Measurements from ENCODE around the gene EVI5.
A peak's percentile ranks its signal among the peaks of the same experiment; 100 is the strongest.

Gene EVI5

GRCh38 chr1:92817986-92818764, 33.3 kb upstream of the EVI5 start:
- DNase-seq (ENCODE audit: insufficient read length) (no peak), FAIRE-seq (peak; percentile 78)
- no peak for TF ChIP-seq TAF1 (IDR thresholded peaks at IDR 0.05; ENCODE audit: borderline replicate concordance, low read depth, low read length)
- no peak for TF ChIP-seq POLR2AphosphoS5 (IDR thresholded peaks at IDR 0.05; ENCODE audit: low read depth, low read length)
- no peak for TF ChIP-seq POLR2A (IDR thresholded peaks at IDR 0.05; ENCODE audit: low read depth, low read length)

GRCh38 chr1:92817137-92817697, 32.3 kb upstream of the EVI5 start:
- FAIRE-seq (no peak), DNase-seq (ENCODE audit: insufficient read length) (no peak)
- TF ChIP-seq POLR2AphosphoS5 (IDR thresholded peaks at IDR 0.05; ENCODE audit: low read depth, low read length) = no peak
- no peak for TF ChIP-seq POLR2A (IDR thresholded peaks at IDR 0.05; ENCODE audit: low read depth, low read length)
- no peak for TF ChIP-seq TAF1 (IDR thresholded peaks at IDR 0.05; ENCODE audit: borderline replicate concordance, low read depth, low read length)

- no peak for TF ChIP-seq POLR2AphosphoS5 (IDR thresholded peaks at IDR 0.05; ENCODE audit: low read depth, low read length)
- no peak for DNase-seq (ENCODE audit: insufficient read length)
- FAIRE-seq = no peak
Observed at GRCh38 chr1:92816732-92817131, 31.8 kb upstream of the EVI5 start.

- DNase-seq (ENCODE audit: insufficient read length) (no peak), FAIRE-seq (no peak)
- TF ChIP-seq TAF1 (IDR thresholded peaks at IDR 0.05; ENCODE audit: borderline replicate concordance, low read depth, low read length) = no peak
- no peak for TF ChIP-seq POLR2A (IDR thresholded peaks at IDR 0.05; ENCODE audit: low read depth, low read length)
- TF ChIP-seq POLR2AphosphoS5 (IDR thresholded peaks at IDR 0.05; ENCODE audit: low read depth, low read length) = no peak
Observed at GRCh38 chr1:92808381-92808780, 23.5 kb upstream of the EVI5 start.

GRCh38 chr1:92805216-92805615, 20.3 kb upstream of the EVI5 start:
- TF ChIP-seq POLR2A (IDR thresholded peaks at IDR 0.05; ENCODE audit: low read depth, low read length) = no peak
- no peak for TF ChIP-seq TAF1 (IDR thresholded peaks at IDR 0.05; ENCODE audit: borderline replicate concordance, low read depth, low read length)
- FAIRE-seq (no peak), DNase-seq (ENCODE audit: insufficient read length) (no peak)

- TF ChIP-seq POLR2AphosphoS5 (IDR thresholded peaks at IDR 0.05; ENCODE audit: low read depth, low read length) = no peak
- no peak for TF ChIP-seq POLR2A (IDR thresholded peaks at IDR 0.05; ENCODE audit: low read depth, low read length)
- no peak for TF ChIP-seq TAF1 (IDR thresholded peaks at IDR 0.05; ENCODE audit: borderline replicate concordance, low read depth, low read length)
- FAIRE-seq (peak; percentile 30), DNase-seq (ENCODE audit: insufficient read length) (peak; percentile 14)
Observed at GRCh38 chr1:92804721-92805201, 19.9 kb upstream of the EVI5 start.

- no peak for FAIRE-seq
- no peak for TF ChIP-seq POLR2A (IDR thresholded peaks at IDR 0.05; ENCODE audit: low read depth, low read length)
- no peak for TF ChIP-seq TAF1 (IDR thresholded peaks at IDR 0.05; ENCODE audit: borderline replicate concordance, low read depth, low read length)
- TF ChIP-seq POLR2AphosphoS5 (IDR thresholded peaks at IDR 0.05; ENCODE audit: low read depth, low read length) = no peak
- no peak for DNase-seq (ENCODE audit: insufficient read length)
Observed at GRCh38 chr1:92803140-92803887, 18.4 kb upstream of the EVI5 start.

- TF ChIP-seq POLR2A (IDR thresholded peaks at IDR 0.05; ENCODE audit: low read depth, low read length) (no peak), TAF1 (IDR thresholded peaks at IDR 0.05; ENCODE audit: borderline replicate concordance, low read depth, low read length) (no peak), POLR2AphosphoS5 (IDR thresholded peaks at IDR 0.05; ENCODE audit: low read depth, low read length) (no peak)
- no peak for FAIRE-seq
Observed at GRCh38 chr1:92797961-92798360, 13.1 kb upstream of the EVI5 start.

GRCh38 chr1:92797297-92797696, 12.4 kb upstream of the EVI5 start:
- no peak for TF ChIP-seq POLR2A (IDR thresholded peaks at IDR 0.05; ENCODE audit: low read depth, low read length)
- TF ChIP-seq POLR2AphosphoS5 (IDR thresholded peaks at IDR 0.05; ENCODE audit: low read depth, low read length) = no peak
- TF ChIP-seq TAF1 (IDR thresholded peaks at IDR 0.05; ENCODE audit: borderline replicate concordance, low read depth, low read length) = no peak
- DNase-seq (ENCODE audit: insufficient read length) (no peak), FAIRE-seq (no peak)

More at GRCh38 chr1:92797961-92798360, 13.1 kb upstream of the EVI5 start:
- DNase-seq (ENCODE audit: insufficient read length) = no peak

GRCh38 chr1:92795166-92795565, 10.3 kb upstream of the EVI5 start:
- no peak for TF ChIP-seq TAF1 (IDR thresholded peaks at IDR 0.05; ENCODE audit: borderline replicate concordance, low read depth, low read length)
- TF ChIP-seq POLR2A (IDR thresholded peaks at IDR 0.05; ENCODE audit: low read depth, low read length) = no peak
- TF ChIP-seq POLR2AphosphoS5 (IDR thresholded peaks at IDR 0.05; ENCODE audit: low read depth, low read length) = no peak
- DNase-seq (ENCODE audit: insufficient read length) = no peak

GRCh38 chr1:92792340-92792782, 7.5 kb upstream of the EVI5 start:
- FAIRE-seq (no peak), DNase-seq (ENCODE audit: insufficient read length) (no peak)
- TF ChIP-seq POLR2A (IDR thresholded peaks at IDR 0.05; ENCODE audit: low read depth, low read length) (no peak), POLR2AphosphoS5 (IDR thresholded peaks at IDR 0.05; ENCODE audit: low read depth, low read length) (no peak), TAF1 (IDR thresholded peaks at IDR 0.05; ENCODE audit: borderline replicate concordance, low read depth, low read length) (no peak)

More at GRCh38 chr1:92795166-92795565, 10.3 kb upstream of the EVI5 start:
- no peak for FAIRE-seq
